Measurements from ENCODE around the gene CDH4. TPM values are rescaled to one million over a fixed set of nuclear protein-coding genes. Genes with fewer than 3 reads are reported as not detected.
A peak's percentile ranks its signal among the peaks of the same experiment; 100 is the strongest.

Gene CDH4
- total and polyA plus RNA-seq, 2 of the 13 experiments (the other 11 are each of a cell fraction or from before 2014, with no cell fraction given): not detected

GRCh38 chr20:61868006-61868405 is 615.9 kb downstream of the CDH4 start (continued):
- TF ChIP-seq, protein P1, sequence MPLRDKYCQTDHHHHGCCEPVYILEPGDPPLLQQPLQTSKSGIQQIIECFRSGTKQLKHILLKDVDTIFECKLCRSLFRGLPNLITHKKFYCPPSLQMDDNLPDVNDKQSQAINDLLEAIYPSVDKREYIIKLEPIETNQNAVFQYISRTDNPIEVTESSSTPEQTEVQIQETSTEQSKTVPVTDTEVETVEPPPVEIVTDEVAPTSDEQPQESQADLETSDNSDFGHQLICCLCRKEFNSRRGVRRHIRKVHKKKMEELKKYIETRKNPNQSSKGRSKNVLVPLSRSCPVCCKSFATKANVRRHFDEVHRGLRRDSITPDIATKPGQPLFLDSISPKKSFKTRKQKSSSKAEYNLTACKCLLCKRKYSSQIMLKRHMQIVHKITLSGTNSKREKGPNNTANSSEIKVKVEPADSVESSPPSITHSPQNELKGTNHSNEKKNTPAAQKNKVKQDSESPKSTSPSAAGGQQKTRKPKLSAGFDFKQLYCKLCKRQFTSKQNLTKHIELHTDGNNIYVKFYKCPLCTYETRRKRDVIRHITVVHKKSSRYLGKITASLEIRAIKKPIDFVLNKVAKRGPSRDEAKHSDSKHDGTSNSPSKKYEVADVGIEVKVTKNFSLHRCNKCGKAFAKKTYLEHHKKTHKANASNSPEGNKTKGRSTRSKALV (CRISPR knock-in tag; IDR thresholded peaks at IDR 0.05): no peak
- no peak for TF ChIP-seq ZSCAN9 (CRISPR knock-in tag; IDR thresholded peaks at IDR 0.05; ENCODE audit: borderline replicate concordance)
- no peak for TF ChIP-seq NRL (CRISPR knock-in tag; IDR thresholded peaks at IDR 0.05; ENCODE audit: borderline replicate concordance)
- TF ChIP-seq, protein P2, sequence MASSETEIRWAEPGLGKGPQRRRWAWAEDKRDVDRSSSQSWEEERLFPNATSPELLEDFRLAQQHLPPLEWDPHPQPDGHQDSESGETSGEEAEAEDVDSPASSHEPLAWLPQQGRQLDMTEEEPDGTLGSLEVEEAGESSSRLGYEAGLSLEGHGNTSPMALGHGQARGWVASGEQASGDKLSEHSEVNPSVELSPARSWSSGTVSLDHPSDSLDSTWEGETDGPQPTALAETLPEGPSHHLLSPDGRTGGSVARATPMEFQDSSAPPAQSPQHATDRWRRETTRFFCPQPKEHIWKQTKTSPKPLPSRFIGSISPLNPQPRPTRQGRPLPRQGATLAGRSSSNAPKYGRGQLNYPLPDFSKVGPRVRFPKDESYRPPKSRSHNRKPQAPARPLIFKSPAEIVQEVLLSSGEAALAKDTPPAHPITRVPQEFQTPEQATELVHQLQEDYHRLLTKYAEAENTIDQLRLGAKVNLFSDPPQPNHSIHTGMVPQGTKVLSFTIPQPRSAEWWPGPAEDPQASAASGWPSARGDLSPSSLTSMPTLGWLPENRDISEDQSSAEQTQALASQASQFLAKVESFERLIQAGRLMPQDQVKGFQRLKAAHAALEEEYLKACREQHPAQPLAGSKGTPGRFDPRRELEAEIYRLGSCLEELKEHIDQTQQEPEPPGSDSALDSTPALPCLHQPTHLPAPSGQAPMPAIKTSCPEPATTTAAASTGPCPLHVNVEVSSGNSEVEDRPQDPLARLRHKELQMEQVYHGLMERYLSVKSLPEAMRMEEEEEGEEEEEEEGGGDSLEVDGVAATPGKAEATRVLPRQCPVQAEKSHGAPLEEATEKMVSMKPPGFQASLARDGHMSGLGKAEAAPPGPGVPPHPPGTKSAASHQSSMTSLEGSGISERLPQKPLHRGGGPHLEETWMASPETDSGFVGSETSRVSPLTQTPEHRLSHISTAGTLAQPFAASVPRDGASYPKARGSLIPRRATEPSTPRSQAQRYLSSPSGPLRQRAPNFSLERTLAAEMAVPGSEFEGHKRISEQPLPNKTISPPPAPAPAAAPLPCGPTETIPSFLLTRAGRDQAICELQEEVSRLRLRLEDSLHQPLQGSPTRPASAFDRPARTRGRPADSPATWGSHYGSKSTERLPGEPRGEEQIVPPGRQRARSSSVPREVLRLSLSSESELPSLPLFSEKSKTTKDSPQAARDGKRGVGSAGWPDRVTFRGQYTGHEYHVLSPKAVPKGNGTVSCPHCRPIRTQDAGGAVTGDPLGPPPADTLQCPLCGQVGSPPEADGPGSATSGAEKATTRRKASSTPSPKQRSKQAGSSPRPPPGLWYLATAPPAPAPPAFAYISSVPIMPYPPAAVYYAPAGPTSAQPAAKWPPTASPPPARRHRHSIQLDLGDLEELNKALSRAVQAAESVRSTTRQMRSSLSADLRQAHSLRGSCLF (CRISPR knock-in tag; IDR thresholded peaks at IDR 0.05; ENCODE audit: borderline replicate concordance): no peak

GRCh38 chr20:61868466-61869090 is 616.5 kb downstream of the CDH4 start:
- no TSS peak for BruUV-seq (replicated peaks)
- H4K20me1 ChIP-seq (ENCODE audit: insufficient read depth, low read length): no peaks in the 10 kb centered on the region
- in situ Hi-C loops (cut with HindIII; ENCODE audit: extremely low pct_ligation_motif_present, low pct_unique_long_range_greater_than_20kb): no loop called here
- intact Hi-C loops (cut with micrococcal nuclease; ENCODE audit: unreplicated experiment): no loop called here
- no peak overlapping the region for H3K27ac ChIP-seq (ENCODE audit: extremely low read length, insufficient read depth, low read length)
- no peak for DNase-seq (ENCODE audit: low spot score)
- WGBS (ENCODE audit: low lambda C conversion rate): 8% methylated on average over 12 of the region's 13 CpGs
- H2AFZ ChIP-seq (ENCODE audit: low read length): no peak overlapping the region
- no peaks in the 10 kb centered on the region for H3K4me1 ChIP-seq (ENCODE audit: insufficient read depth, low read length)
- ChIA-PET POLR2A (no interaction called here), CTCF (ENCODE audit: low intra/inter-chr PET ratio, low total read pairs) (no interaction called here)
- H3K27me3 ChIP-seq (ENCODE audit: control insufficient read depth in 1 of 2, insufficient read depth in 2 of 2, low read length in 2 of 2): peaks cover 14 to 87% of the 10 kb centered on the region in 2 experiments
- no peak overlapping the region for H3K4me2 ChIP-seq (ENCODE audit: low read depth, low read length)
- FAIRE-seq: no peak
- peaks cover 12% of the 10 kb centered on the region for H3K9me3 ChIP-seq (ENCODE audit: low read length)
- H3K9ac ChIP-seq (ENCODE audit: insufficient read depth, low read depth, low read length): no peak overlapping the region
- no peak overlapping the region for H3K4me3 ChIP-seq (replicated peaks in 1 of 3; ENCODE audit: insufficient read depth in 1 of 3, low read depth in 2 of 3, low read length in 3 of 3)
- TF ChIP-seq EZH2 (conservative IDR thresholded peaks at IDR 0.05; ENCODE audit: low read depth, low read length) (0 out of 2 replicates have a peak, but pooled peaks have one; percentile 23), YEATS4 (CRISPR knock-in tag; IDR thresholded peaks at IDR 0.05; ENCODE audit: borderline replicate concordance) (no peak), ZNF761 (CRISPR knock-in tag; conservative IDR thresholded peaks at IDR 0.05) (no peak), ZNF781 (CRISPR knock-in tag; IDR thresholded peaks at IDR 0.05; ENCODE audit: borderline replicate concordance, not compliant biosample characterization) (no peak)
- no peaks in the 10 kb centered on the region for H3K36me3 ChIP-seq (replicated peaks in 1 of 2; ENCODE audit: control insufficient read depth in 1 of 2, insufficient read depth in 2 of 2, low read length in 2 of 2)
- ATAC-seq: no peak
- no peaks in the 10 kb centered on the region for H3K79me2 ChIP-seq (ENCODE audit: insufficient read depth, low read length)

All from HepG2 (cell line).